Activated CD8-positive, alpha-beta T cell treated with anti-CD3 and anti-CD28 coated beads for 36 hours (primary cell): ENCODE results near the gene ALX3. TPM values are rescaled to one million over a fixed set of nuclear protein-coding genes. Genes with fewer than 3 reads are reported as not detected.
A peak's percentile ranks its signal among the peaks of the same experiment; 100 is the strongest.

Experiments
- ATAC-seq: fragments of 200-7000 bp; cut with Tn5 transposase; one replicate; pipeline ENCODE4 v1.10.0; 2021; ENCODE audit warnings: mild to moderate bottlenecking, moderate library complexity
- CTCF ChIA-PET: fragments of 350-600 bp; sonication (Branson Sonifier 250); formaldehyde crosslinking; loops from one replicate; lab custom pipeline; 2021; ENCODE audit warnings: antibody characterized with exemption; lab: Charles Lee
- POLR2A ChIA-PET: fragments of 350-600 bp; sonication (Branson Sonifier 250); formaldehyde crosslinking; loops from one replicate; lab custom pipeline; 2021; ENCODE audit warnings: antibody characterized with exemption; lab: Charles Lee
- DNase-seq: peaks from one replicate; pipeline ENCODE4 v3.0.0-alpha.2; 2020
- H3K27ac Mint-ChIP-seq: one replicate; pipeline ENCODE4 v1.8.0; 2021; ENCODE audit warnings: mild to moderate bottlenecking, mixed read lengths
- H3K27me3 Mint-ChIP-seq: one replicate; pipeline ENCODE4 v1.8.0; 2021; ENCODE audit warnings: mixed read lengths
- H3K36me3 Mint-ChIP-seq: one replicate; pipeline ENCODE4 v1.8.0; 2021; ENCODE audit warnings: low read depth, mixed read lengths
- H3K4me1 Mint-ChIP-seq: one replicate; pipeline ENCODE4 v1.8.0; 2021; ENCODE audit warnings: low read depth, mixed read lengths
- H3K4me3 Mint-ChIP-seq: one replicate; pipeline ENCODE4 v1.8.0; 2021; ENCODE audit warnings: mild to moderate bottlenecking, moderate library complexity, mixed read lengths
- H3K9me3 Mint-ChIP-seq: one replicate; pipeline ENCODE4 v1.8.0; 2021; ENCODE audit warnings: mixed read lengths
- intact Hi-C: fragments of 100-400 bp; cut with micrococcal nuclease; formaldehyde crosslinking; loops from one replicate; pipeline ENCODE4 v1.10.0; 2022
- total RNA-seq, 2 experiments: library from RNA; stranded (reverse); gene quantifications; one replicate each; pipeline ENCODE4 v1.2.3, GENCODE V29; 2021
- TF ChIP-seq, protein P1 (sequence below): fragments of 200-600 bp; IDR thresholded peaks from one replicate; pipeline ENCODE4 v1.8.0; 2022; ENCODE audit warnings: antibody characterized with exemption, mild to moderate bottlenecking

The ALX3 gene
- total RNA-seq, 2 experiments from 2014 or later, result not detected

- TF ChIP-seq, protein P1, sequence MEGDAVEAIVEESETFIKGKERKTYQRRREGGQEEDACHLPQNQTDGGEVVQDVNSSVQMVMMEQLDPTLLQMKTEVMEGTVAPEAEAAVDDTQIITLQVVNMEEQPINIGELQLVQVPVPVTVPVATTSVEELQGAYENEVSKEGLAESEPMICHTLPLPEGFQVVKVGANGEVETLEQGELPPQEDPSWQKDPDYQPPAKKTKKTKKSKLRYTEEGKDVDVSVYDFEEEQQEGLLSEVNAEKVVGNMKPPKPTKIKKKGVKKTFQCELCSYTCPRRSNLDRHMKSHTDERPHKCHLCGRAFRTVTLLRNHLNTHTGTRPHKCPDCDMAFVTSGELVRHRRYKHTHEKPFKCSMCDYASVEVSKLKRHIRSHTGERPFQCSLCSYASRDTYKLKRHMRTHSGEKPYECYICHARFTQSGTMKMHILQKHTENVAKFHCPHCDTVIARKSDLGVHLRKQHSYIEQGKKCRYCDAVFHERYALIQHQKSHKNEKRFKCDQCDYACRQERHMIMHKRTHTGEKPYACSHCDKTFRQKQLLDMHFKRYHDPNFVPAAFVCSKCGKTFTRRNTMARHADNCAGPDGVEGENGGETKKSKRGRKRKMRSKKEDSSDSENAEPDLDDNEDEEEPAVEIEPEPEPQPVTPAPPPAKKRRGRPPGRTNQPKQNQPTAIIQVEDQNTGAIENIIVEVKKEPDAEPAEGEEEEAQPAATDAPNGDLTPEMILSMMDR, result no peak
- CTCF ChIA-PET, result interaction anchor here (1.1 to 2.7 kb wide), 11 partner anchors 10 to 409 kb away, joined by 3 to 15 read pairs (median 5); no protein-coding TSS in a partner anchor
- no peak overlapping the region for H3K27ac Mint-ChIP-seq
- intact Hi-C loops, result no loop called here
- no peaks in the 10 kb centered on the region for H3K36me3 Mint-ChIP-seq
- ATAC-seq, result no peak
- no peaks in the 10 kb centered on the region for H3K9me3 Mint-ChIP-seq
- H3K4me1 Mint-ChIP-seq, result peaks cover 7% of the 10 kb centered on the region
- H3K4me3 Mint-ChIP-seq, result no peak overlapping the region
- DNase-seq, result no peak
- POLR2A ChIA-PET, result no interaction called here
- peaks cover 52% of the 10 kb centered on the region for H3K27me3 Mint-ChIP-seq
Measured at GRCh38 chr1:110086961-110087360, 16.5 kb upstream of the ALX3 start.

DNA sequence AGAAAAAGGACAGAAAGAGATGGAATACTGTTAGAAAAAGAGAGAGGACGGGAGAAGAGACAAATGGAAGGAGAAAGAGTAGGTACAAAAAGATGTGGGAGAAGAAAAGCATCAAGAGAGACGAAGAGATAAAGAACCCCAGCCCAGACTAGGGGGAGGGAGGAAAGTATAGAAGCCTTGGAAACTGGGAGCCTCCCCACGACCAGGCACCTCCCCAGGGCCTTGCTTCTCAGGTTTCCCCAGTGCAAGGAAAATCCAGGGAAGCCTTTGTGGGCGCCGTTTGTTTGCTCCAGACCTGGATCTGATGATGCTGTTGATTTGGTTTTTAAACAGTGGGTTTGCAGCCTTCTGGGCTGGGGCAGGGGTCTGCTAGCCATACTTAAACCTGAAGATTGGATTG lies 15.2 kb upstream of the ALX3 start:
- DNase-seq, result no peak
- Mint-ChIP-seq H3K4me3 (no peak overlapping the region), H3K4me1 (peaks cover 7% of the 10 kb centered on the region), H3K36me3 (no peaks in the 10 kb centered on the region), H3K27ac (no peak overlapping the region), H3K9me3 (no peaks in the 10 kb centered on the region), H3K27me3 (peaks cover 56% of the 10 kb centered on the region)
- ChIA-PET POLR2A (no interaction called here), CTCF (interaction anchor here (1.7 kb wide), 1 partner anchor 20 kb away, joined by 4 read pairs; no protein-coding TSS in a partner anchor)
- TF ChIP-seq, protein P1, result no peak
- intact Hi-C loops, result no loop called here
- ATAC-seq, result no peak

DNA sequence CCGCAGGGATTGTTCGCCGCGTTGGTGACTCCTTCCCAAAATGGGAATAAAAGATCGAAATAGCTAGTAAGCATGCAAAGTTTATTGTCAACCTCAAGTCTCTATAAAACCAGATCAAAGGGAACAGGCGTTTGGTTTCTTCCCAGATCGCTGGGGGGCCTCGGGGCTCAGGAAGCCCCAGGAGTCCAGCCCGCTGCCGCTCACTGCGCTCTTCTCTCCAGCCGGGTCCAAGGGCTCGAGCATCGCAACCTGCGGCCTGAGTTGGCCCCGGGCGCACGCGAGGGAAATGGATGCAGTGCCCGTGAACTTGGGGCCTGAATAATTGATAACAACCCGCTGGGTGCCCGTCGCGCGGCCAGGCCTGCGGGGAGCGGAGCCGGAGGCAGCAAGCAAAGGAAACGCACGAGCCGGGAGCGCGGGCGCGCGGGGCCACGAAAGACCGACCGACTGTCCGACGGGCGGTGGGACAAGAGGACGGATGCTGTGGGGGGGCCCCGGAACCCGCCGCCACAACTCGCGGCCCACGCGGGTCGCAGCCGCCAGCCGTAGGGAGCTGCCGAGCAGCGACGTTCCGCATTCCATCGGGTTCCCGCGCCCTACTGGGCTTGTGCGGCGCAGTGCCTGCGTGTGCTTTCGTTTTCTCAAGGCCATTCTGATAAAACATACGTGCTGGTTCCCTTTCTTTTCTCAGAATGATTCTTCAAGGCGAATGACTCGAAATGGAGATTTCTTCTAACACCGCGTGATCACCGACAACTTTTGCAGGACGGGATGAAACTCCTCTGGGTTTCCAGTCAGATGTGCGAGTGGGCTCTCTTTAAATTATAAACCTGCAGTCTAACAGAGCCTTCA lies 14.0 kb upstream of the ALX3 start:
- H3K9me3 Mint-ChIP-seq, result no peaks in the 10 kb centered on the region
- H3K27me3 Mint-ChIP-seq, result peaks cover 56% of the 10 kb centered on the region
- intact Hi-C loops, result no loop called here
- peak overlapping the region; percentile 70 for H3K4me3 Mint-ChIP-seq
- H3K27ac Mint-ChIP-seq, result no peak overlapping the region
- TF ChIP-seq, protein P1, result no peak
- DNase-seq, result peak; percentile 39
- H3K4me1 Mint-ChIP-seq, result peaks cover 7% of the 10 kb centered on the region
- no peaks in the 10 kb centered on the region for H3K36me3 Mint-ChIP-seq
- ChIA-PET CTCF (interaction anchor here (1.1 to 4.8 kb wide), 3 partner anchors 13 to 30 kb away, joined by 3 to 40 read pairs (median 4); no protein-coding TSS in a partner anchor), POLR2A (interaction anchor here (1.1 kb wide), 1 partner anchor 84 kb away, joined by 3 read pairs; no protein-coding TSS in a partner anchor)
- ATAC-seq, result peak; percentile 67

DNA sequence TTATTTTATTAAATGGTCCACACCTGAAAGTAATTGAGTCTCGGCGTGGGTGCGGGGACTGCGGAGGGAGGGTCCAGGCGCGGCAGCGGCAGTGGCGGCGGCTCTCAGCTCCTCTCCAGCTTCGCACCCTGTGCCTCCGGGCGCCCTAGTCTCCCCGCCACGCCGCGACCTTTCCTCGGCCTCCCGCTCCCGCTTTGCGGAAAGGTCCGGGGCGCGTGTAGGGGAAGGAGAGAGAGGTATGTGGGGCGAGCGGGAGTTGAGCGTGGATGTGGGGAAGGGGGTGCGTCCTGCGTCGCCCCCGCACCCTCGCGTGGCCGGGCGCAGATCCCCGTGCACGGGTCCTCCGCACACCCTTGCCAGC lies 13.4 kb upstream of the ALX3 start:
- Mint-ChIP-seq H3K27me3 (peaks cover 56% of the 10 kb centered on the region), H3K4me3 (peak overlapping the region; percentile 70), H3K27ac (no peak overlapping the region), H3K36me3 (no peaks in the 10 kb centered on the region), H3K4me1 (peaks cover 7% of the 10 kb centered on the region), H3K9me3 (no peaks in the 10 kb centered on the region)
- POLR2A ChIA-PET, result interaction anchor here (1.1 kb wide), 1 partner anchor 85 kb away, joined by 3 read pairs; no protein-coding TSS in a partner anchor
- ATAC-seq (peak; percentile 11), DNase-seq (peak; percentile 14)
- intact Hi-C loops, result no loop called here
- TF ChIP-seq, protein P1, result no peak
- CTCF ChIA-PET, result interaction anchor here (0.9 to 4.8 kb wide), 7 partner anchors 12 to 376 kb away, joined by 3 to 40 read pairs (median 4); no protein-coding TSS in a partner anchor
